AG04450 (cell line): Measurements from ENCODE around the gene INO80E. TPM values are rescaled to one million over a fixed set of nuclear protein-coding genes. Genes with fewer than 3 reads are reported as not detected.

Experiments
- CTCF ChIA-PET: fragments of 300-600, 350-600 bp; formaldehyde crosslinking; extraction: SDS; loops from one replicate; lab custom pipeline; 2022; ENCODE audit warnings: antibody characterized with exemption, inconsistent platforms; lab: Charles Lee
- POLR2A ChIA-PET: fragments of 350-600 bp; formaldehyde crosslinking; extraction: SDS; loops from one replicate; lab custom pipeline; 2021; ENCODE audit warnings: antibody characterized with exemption, inconsistent platforms; lab: Yijun Ruan, JAX
- DNase-seq: peaks from one replicate; pipeline ENCODE4 v3.0.0-alpha.2; 2011; ENCODE audit warnings: low read depth, low spot score
- H3K27ac ChIP-seq: one replicate; pipeline ENCODE4 v1.5.1; 2012; ENCODE audit warnings: low read depth, low read length, control low read depth
- H3K27me3 ChIP-seq: one replicate; pipeline ENCODE4 v1.6.0; 2012; ENCODE audit warnings: low read length; ENCODE audit not compliant: control insufficient read depth, insufficient read depth
- H3K4me3 ChIP-seq: 2 replicates; pipeline ENCODE4 v1.5.1; 2011; ENCODE audit warnings: mild to moderate bottlenecking, low read depth, low read length, control low read depth
- H3K9me3 ChIP-seq: 2 replicates; pipeline ENCODE4 v1.5.1; 2012; ENCODE audit warnings: low read length; ENCODE audit not compliant: control insufficient read depth, insufficient read depth
- polyA plus RNA-seq: library from polyadenylated mRNA; depleted of rRNA; stranded (reverse); fragments of >200 nt; gene quantifications from 2 replicates; pipeline ENCODE4 v1.2.3, GENCODE V29; 2011
- TF ChIP-seq, protein P1 (sequence below): IDR thresholded peaks from 2 replicates; pipeline ENCODE4 v1.5.1; 2011; ENCODE audit warnings: low read depth, low read length, control low read depth, inconsistent platforms

Gene INO80E
- polyA plus RNA-seq, 1 experiment = 27.3 TPM

DNA sequence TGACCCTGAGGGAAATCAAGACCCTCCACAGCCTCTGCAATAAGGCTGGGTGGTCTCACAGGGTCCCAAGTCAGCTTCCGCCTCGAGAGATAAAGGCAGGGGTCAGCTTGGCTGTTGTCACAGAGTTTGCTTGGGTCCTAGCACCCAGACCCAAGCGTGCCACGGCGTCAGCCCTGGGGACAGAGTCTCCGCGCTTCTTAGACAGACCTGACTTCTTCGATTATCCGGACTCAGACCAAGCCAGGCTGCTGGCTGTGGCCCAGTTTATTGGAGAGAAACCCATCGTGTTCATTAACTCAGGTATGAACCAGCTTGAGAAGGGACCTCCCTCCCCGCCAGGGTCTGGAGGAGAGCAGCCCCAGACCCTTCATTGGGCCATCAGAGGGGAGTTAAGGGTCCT lies 27.5 kb downstream of the INO80E start:
- peaks cover 44% of the 10 kb centered on the region for H3K27me3 ChIP-seq
- CTCF ChIA-PET = interaction anchor here (1.1 to 1.8 kb wide), 2 partner anchors 9 to 175 kb away, joined by 3 to 8 read pairs; no protein-coding TSS in a partner anchor
- H3K4me3 ChIP-seq = no peak overlapping the region
- TF ChIP-seq, protein P1, sequence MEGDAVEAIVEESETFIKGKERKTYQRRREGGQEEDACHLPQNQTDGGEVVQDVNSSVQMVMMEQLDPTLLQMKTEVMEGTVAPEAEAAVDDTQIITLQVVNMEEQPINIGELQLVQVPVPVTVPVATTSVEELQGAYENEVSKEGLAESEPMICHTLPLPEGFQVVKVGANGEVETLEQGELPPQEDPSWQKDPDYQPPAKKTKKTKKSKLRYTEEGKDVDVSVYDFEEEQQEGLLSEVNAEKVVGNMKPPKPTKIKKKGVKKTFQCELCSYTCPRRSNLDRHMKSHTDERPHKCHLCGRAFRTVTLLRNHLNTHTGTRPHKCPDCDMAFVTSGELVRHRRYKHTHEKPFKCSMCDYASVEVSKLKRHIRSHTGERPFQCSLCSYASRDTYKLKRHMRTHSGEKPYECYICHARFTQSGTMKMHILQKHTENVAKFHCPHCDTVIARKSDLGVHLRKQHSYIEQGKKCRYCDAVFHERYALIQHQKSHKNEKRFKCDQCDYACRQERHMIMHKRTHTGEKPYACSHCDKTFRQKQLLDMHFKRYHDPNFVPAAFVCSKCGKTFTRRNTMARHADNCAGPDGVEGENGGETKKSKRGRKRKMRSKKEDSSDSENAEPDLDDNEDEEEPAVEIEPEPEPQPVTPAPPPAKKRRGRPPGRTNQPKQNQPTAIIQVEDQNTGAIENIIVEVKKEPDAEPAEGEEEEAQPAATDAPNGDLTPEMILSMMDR = no peak
- no peak overlapping the region for H3K27ac ChIP-seq
- no peaks in the 10 kb centered on the region; the same call in 1 of the 2 replicates for H3K9me3 ChIP-seq
- DNase-seq = no peak
- POLR2A ChIA-PET = no interaction called here

DNA sequence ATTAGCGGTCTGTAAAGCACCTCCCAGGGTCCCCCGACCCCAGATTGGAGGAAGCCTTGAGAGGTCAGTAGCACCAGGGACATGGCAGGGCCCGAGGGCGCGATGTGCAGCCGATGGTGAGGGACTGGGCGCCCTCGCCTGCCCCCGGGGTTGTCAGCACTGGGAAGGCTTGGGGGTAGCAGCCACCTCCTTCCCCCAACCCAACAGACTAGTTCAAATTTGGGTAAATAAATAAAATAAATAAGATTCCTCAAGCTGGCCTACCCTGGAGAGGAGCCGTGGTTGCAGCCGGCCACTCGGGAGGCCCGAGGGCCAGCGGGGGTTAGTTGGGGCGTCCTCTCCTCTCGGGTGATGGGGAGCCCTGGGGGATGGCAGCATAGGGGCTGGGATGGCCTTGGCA lies 28.4 kb downstream of the INO80E start:
- no peaks in the 10 kb centered on the region; the same call in 1 of the 2 replicates for H3K9me3 ChIP-seq
- no peak overlapping the region for H3K4me3 ChIP-seq
- no peak overlapping the region for H3K27ac ChIP-seq
- ChIA-PET POLR2A (no interaction called here), CTCF (no interaction called here)
- TF ChIP-seq, protein P1 = no peak
- DNase-seq = no peak
- peaks cover 52% of the 10 kb centered on the region for H3K27me3 ChIP-seq

DNA sequence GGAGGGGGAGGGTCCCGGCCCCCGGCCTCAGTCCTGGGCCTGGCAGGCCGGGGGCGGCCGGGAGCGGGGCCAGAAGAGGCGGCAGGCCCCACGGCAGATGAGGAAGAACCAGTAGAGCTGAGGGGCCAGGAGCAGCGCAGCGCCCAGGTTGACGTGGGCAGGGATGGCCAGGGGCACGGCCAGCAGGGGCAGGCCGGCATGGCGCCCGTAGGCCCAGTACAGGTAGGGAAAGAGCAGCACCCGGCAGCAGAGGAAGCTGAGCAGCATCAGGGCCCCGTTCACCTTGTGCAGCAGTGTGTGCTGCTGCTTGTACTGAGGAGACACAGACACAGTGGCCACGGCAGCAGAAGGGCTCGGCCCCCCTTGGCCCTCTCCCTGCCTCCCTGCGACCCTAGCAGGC lies 29.1 kb downstream of the INO80E start:
- DNase-seq = no peak
- CTCF ChIA-PET = no interaction called here
- H3K27me3 ChIP-seq = peaks cover 59% of the 10 kb centered on the region

DNA sequence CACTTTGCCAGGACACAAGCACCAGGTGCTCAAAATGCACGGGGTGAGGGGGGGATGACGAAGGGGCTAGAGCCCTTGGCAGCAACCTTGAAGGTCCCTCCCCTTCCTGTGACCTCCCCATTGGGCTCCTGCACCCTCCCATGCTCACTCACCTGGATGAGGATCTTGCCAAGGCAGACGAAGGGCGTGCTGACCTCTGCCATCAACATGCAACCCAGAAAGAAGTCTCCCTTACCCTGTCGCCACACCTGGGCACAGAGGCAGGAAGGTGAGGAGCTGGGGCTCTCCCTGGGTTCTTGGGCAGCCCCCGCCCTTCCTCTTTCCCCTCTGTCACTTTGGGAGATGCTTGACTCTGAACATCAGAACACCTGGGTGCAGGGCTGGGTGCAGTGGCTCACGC lies 29.5 kb downstream of the INO80E start:
- no peak overlapping the region for H3K4me3 ChIP-seq
- peaks cover 63% of the 10 kb centered on the region for H3K27me3 ChIP-seq
- no peak for DNase-seq
- ChIA-PET CTCF (no interaction called here), POLR2A (no interaction called here)
- no peaks in the 10 kb centered on the region; the same call in 1 of the 2 replicates for H3K9me3 ChIP-seq
- TF ChIP-seq, protein P1 = no peak
- no peak overlapping the region for H3K27ac ChIP-seq

More for the DNA sequence above, 29.1 kb downstream of the INO80E start:
- no peaks in the 10 kb centered on the region; the same call in 1 of the 2 replicates for H3K9me3 ChIP-seq
- TF ChIP-seq, protein P1 = no peak
- no peak overlapping the region for H3K27ac ChIP-seq
- POLR2A ChIA-PET = no interaction called here
- H3K4me3 ChIP-seq = no peak overlapping the region

DNA sequence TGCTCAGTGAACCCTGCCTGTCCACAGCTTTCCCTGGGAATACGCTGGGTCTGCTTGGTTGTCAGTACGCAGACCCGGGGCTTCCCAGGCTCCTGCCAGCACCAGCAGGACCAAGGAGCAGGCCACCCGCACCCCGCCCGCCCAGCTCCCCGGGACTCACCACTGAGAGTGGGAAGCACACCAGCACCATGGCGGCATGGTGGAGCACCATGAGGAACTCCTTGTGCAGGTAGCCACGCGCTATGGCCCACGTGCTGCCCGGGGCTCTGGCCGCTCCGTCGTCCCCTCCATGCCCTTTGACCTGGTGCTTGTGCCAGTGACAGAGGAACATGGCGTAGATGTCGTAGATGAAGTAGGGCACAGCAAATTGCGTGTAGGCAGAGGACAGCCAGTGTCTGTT lies 30.4 kb downstream of the INO80E start:
- H3K27me3 ChIP-seq = peaks cover 71% of the 10 kb centered on the region
- no peak for DNase-seq
- ChIA-PET CTCF (no interaction called here), POLR2A (no interaction called here)
- H3K27ac ChIP-seq = no peak overlapping the region
- H3K9me3 ChIP-seq = no peaks in the 10 kb centered on the region; the same call in 1 of the 2 replicates
- H3K4me3 ChIP-seq = no peak overlapping the region
- TF ChIP-seq, protein P1 = no peak
